Measurements from ENCODE around the gene FPR2.

FPR2 gene

DNA sequence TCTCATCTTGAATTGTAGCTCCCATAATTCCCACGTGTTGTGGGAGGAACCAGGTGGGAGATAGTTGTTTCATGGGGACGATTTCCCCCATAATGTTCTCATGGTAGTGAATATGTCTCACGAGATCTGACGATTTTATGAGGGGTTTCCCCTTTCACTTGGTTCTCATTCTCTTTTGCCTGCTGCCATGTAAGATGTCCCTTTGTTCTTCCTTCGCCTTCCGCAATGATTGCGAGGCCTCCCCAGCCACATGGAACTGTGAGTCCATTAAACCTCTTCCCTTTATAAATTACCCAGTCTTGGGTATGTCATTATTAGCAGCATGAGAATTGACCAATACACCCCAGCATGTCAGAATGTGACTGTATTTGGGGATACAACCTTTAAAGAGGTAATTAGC, 5.4 kb upstream of the FPR2 start:
- Histone ChIP-seq H3K27me3 (ENCODE audit: insufficient read depth, poor library complexity, severe bottlenecking) (no peaks in the 10 kb centered on the region), H3K4me1 (ENCODE audit: insufficient read depth, poor library complexity, severe bottlenecking) (no peaks in the 10 kb centered on the region), H3K9me3 (ENCODE audit: severe bottlenecking) (no peaks in the 10 kb centered on the region), H3K36me3 (ENCODE audit: low read depth) (no peaks in the 10 kb centered on the region), H3K27ac (ENCODE audit: poor library complexity, severe bottlenecking) (no peak overlapping the region), H3K4me3 (ENCODE audit: severe bottlenecking) (no peak overlapping the region)
- DNase-seq (ENCODE audit: low spot score) (no peak), ATAC-seq (ENCODE audit: low read depth) (no peak)
- TF ChIP-seq, protein P1, sequence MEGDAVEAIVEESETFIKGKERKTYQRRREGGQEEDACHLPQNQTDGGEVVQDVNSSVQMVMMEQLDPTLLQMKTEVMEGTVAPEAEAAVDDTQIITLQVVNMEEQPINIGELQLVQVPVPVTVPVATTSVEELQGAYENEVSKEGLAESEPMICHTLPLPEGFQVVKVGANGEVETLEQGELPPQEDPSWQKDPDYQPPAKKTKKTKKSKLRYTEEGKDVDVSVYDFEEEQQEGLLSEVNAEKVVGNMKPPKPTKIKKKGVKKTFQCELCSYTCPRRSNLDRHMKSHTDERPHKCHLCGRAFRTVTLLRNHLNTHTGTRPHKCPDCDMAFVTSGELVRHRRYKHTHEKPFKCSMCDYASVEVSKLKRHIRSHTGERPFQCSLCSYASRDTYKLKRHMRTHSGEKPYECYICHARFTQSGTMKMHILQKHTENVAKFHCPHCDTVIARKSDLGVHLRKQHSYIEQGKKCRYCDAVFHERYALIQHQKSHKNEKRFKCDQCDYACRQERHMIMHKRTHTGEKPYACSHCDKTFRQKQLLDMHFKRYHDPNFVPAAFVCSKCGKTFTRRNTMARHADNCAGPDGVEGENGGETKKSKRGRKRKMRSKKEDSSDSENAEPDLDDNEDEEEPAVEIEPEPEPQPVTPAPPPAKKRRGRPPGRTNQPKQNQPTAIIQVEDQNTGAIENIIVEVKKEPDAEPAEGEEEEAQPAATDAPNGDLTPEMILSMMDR (IDR thresholded peaks at IDR 0.05; ENCODE audit: poor library complexity, severe bottlenecking), result no peak

DNA sequence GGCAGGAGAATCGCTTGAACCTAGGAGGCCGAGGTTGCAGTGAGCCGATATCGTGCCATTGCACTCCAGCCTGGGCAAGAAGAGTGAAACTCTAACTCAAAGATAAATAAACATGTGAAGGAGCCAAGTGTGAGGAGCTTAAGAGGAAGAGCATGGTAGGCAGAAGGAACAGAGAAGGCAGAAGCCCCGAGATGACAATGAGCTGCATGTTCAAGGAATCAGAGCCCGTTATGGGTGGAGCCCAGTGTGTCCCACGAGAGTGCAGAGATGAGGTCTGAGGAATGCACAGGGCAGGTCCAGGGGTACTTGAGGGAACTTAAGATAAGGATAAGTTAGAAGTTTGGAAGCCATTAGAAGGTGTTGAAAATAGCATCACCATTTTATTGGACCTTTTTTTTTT, 716 bp downstream of the FPR2 start:
- TF ChIP-seq, protein P1 (IDR thresholded peaks at IDR 0.05; ENCODE audit: poor library complexity, severe bottlenecking), result no peak
- Histone ChIP-seq H3K27ac (ENCODE audit: poor library complexity, severe bottlenecking) (no peak overlapping the region), H3K36me3 (ENCODE audit: low read depth) (no peaks in the 10 kb centered on the region), H3K27me3 (ENCODE audit: insufficient read depth, poor library complexity, severe bottlenecking) (no peaks in the 10 kb centered on the region), H3K4me1 (ENCODE audit: insufficient read depth, poor library complexity, severe bottlenecking) (no peaks in the 10 kb centered on the region), H3K9me3 (ENCODE audit: severe bottlenecking) (no peaks in the 10 kb centered on the region), H3K4me3 (ENCODE audit: severe bottlenecking) (no peak overlapping the region)
- ATAC-seq (ENCODE audit: low read depth) (no peak), DNase-seq (ENCODE audit: low spot score) (no peak)

- Histone ChIP-seq H3K27me3 (ENCODE audit: insufficient read depth, poor library complexity, severe bottlenecking) (peaks cover under 1% of the 10 kb centered on the region), H3K4me3 (ENCODE audit: severe bottlenecking) (no peak overlapping the region), H3K4me1 (ENCODE audit: insufficient read depth, poor library complexity, severe bottlenecking) (no peaks in the 10 kb centered on the region), H3K9me3 (ENCODE audit: severe bottlenecking) (no peaks in the 10 kb centered on the region), H3K36me3 (ENCODE audit: low read depth) (no peaks in the 10 kb centered on the region), H3K27ac (ENCODE audit: poor library complexity, severe bottlenecking) (no peak overlapping the region)
- DNase-seq (ENCODE audit: low spot score), result no peak
- TF ChIP-seq, protein P1 (IDR thresholded peaks at IDR 0.05; ENCODE audit: poor library complexity, severe bottlenecking), result no peak
- ATAC-seq (ENCODE audit: low read depth), result no peak
These were observed 4.1 kb downstream of the FPR2 start for GRCh38 chr19:51765086-51765485.

- H3K9me3 ChIP-seq (ENCODE audit: severe bottlenecking), result no peaks in the 10 kb centered on the region
- ATAC-seq (ENCODE audit: low read depth), result no peak
- no peak for DNase-seq (ENCODE audit: low spot score)
- TF ChIP-seq, protein P1 (IDR thresholded peaks at IDR 0.05; ENCODE audit: poor library complexity, severe bottlenecking), result no peak
- no peak overlapping the region for H3K27ac ChIP-seq (ENCODE audit: poor library complexity, severe bottlenecking)
- H3K4me1 ChIP-seq (ENCODE audit: insufficient read depth, poor library complexity, severe bottlenecking), result no peaks in the 10 kb centered on the region
- H3K27me3 ChIP-seq (ENCODE audit: insufficient read depth, poor library complexity, severe bottlenecking), result peaks cover 5% of the 10 kb centered on the region
- no peak overlapping the region for H3K4me3 ChIP-seq (ENCODE audit: severe bottlenecking)
- no peaks in the 10 kb centered on the region for H3K36me3 ChIP-seq (ENCODE audit: low read depth)
These were observed 5.5 kb downstream of the FPR2 start for GRCh38 chr19:51766461-51766860.

DNA sequence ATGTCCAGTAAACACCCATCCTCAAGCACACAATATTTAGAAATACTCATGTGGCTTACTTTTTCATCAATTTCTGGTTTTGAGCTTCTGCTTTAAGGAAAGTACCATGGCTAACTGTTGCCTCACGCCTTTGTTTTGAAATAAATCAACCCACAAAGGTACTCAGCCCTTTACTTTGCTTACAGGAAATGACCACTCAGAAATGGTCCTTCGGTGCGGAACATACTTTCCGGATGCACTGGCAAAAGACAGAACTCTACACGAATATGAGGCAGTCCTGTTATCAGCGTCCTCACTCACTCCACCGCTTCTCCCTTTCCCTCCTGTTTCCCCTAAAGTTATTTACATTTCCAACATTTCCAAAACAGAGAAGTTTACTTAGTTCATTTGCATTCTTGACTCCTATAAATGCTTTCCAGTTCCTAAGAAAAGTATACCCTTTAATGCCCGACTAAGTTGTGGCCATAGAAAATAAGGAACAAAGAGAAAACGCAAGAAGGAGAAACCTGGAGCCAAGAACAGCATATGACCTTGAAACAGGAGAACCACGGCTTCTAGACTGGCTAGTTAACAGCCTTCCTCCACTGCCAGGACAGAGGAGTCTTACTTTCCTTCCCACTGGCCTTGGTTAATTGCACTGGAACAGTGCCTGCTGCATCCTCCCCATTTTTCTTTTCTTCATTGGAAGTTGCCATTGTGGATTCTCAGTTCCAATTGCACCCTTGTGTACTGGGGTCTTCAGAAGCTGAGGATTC, 10.6 kb downstream of the FPR2 start:
- Histone ChIP-seq H3K4me1 (ENCODE audit: insufficient read depth, poor library complexity, severe bottlenecking) (no peaks in the 10 kb centered on the region), H3K4me3 (ENCODE audit: severe bottlenecking) (no peak overlapping the region), H3K27me3 (ENCODE audit: insufficient read depth, poor library complexity, severe bottlenecking) (peaks cover 22% of the 10 kb centered on the region), H3K9me3 (ENCODE audit: severe bottlenecking) (no peaks in the 10 kb centered on the region), H3K27ac (ENCODE audit: poor library complexity, severe bottlenecking) (no peak overlapping the region), H3K36me3 (ENCODE audit: low read depth) (no peaks in the 10 kb centered on the region)
- TF ChIP-seq, protein P1 (IDR thresholded peaks at IDR 0.05; ENCODE audit: poor library complexity, severe bottlenecking), result no peak
- ATAC-seq (ENCODE audit: low read depth), result no peak
- DNase-seq (ENCODE audit: low spot score), result no peak

All from RWPE2 (cell line).